SU-DHL-6 (cell line): ENCODE results near the gene THTPA.

Source experiments
- EZH2phosphoT487 ChIP-seq: fragments of 200-600 bp; sonication (generic), shearing (Covaris generic); conservative IDR thresholded peaks from 2 replicates; pipeline ENCODE4 v1.6.1; 2018; ENCODE audit warnings: mild to moderate bottlenecking, antibody characterized with exemption, low read length, moderate library complexity, mixed read lengths
- TF ChIP-seq, protein P1 (sequence below): fragments of 200-600 bp; sonication (generic); IDR thresholded peaks from one replicate; pipeline ENCODE4 v1.5.1; 2017; ENCODE audit warnings: antibody characterized with exemption, mild to moderate bottlenecking, low read length, moderate library complexity; ENCODE audit not compliant: insufficient read depth, poor library complexity, severe bottlenecking

DNA sequence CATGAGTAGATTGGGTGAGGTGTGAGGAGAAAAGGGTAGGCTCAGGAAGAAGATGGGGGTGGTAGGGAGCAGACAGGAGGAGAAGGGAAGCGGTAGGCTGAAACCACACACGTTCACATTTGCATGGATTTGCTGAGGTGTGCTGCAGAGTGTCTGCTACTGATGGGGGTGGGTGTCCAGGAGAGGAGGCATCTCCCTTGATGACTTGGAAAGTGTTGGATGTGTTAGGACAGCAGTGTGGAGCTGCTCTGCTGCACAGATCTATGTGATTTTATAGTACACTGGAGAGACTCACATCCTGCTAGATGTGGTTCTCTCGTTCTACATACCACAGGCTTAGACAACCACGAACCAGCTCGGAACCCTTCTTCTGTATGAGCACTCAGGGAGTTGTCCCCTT lies 13.8 kb upstream of the THTPA start:
- TF ChIP-seq, protein P1, sequence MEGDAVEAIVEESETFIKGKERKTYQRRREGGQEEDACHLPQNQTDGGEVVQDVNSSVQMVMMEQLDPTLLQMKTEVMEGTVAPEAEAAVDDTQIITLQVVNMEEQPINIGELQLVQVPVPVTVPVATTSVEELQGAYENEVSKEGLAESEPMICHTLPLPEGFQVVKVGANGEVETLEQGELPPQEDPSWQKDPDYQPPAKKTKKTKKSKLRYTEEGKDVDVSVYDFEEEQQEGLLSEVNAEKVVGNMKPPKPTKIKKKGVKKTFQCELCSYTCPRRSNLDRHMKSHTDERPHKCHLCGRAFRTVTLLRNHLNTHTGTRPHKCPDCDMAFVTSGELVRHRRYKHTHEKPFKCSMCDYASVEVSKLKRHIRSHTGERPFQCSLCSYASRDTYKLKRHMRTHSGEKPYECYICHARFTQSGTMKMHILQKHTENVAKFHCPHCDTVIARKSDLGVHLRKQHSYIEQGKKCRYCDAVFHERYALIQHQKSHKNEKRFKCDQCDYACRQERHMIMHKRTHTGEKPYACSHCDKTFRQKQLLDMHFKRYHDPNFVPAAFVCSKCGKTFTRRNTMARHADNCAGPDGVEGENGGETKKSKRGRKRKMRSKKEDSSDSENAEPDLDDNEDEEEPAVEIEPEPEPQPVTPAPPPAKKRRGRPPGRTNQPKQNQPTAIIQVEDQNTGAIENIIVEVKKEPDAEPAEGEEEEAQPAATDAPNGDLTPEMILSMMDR = no peak
- TF ChIP-seq EZH2phosphoT487 = no peak
